HepG2 (cell line): Measurements from ENCODE around the gene MICOS13. TPM values are rescaled to one million over a fixed set of nuclear protein-coding genes. Genes with fewer than 3 reads are reported as not detected.

ENCODE experiments used
- ARID2 ChIP-seq: sonication (generic); formaldehyde crosslinking; IDR thresholded peaks from 2 replicates; pipeline ENCODE4 v1.8.1; 2022; ENCODE audit warnings: mild to moderate bottlenecking, missing genetic modification reagents, borderline replicate concordance
- CENPX ChIP-seq: sonication (generic); formaldehyde crosslinking; IDR thresholded peaks from 2 replicates; pipeline ENCODE4 v1.9.0; 2021; ENCODE audit warnings: mild to moderate bottlenecking, missing genetic modification reagents, moderate library complexity
- FOSL2 ChIP-seq: sonication (generic); formaldehyde crosslinking; IDR thresholded peaks from 2 replicates; pipeline ENCODE4 v1.4.0; 2020; ENCODE audit warnings: missing genetic modification reagents
- IKZF4 ChIP-seq: sonication (generic); formaldehyde crosslinking; IDR thresholded peaks from 2 replicates; pipeline ENCODE4 v1.5.1; 2020; ENCODE audit warnings: borderline replicate concordance, mild to moderate bottlenecking, low read depth, missing genetic modification reagents; ENCODE audit errors: not compliant biosample characterization
- JARID2 ChIP-seq: sonication (generic); formaldehyde crosslinking; IDR thresholded peaks from 2 replicates; pipeline ENCODE4 v1.8.1; 2023; ENCODE audit warnings: missing genetic modification reagents, inconsistent platforms; ENCODE audit not compliant: insufficient replicate concordance
- MAX ChIP-seq: IDR thresholded peaks from 2 replicates; pipeline ENCODE4 v1.6.1; 2012; ENCODE audit warnings: inconsistent platforms
- MTF2 ChIP-seq: sonication (generic); formaldehyde crosslinking; IDR thresholded peaks from 2 replicates; pipeline ENCODE4 v1.5.0; 2020; ENCODE audit warnings: missing genetic modification reagents, borderline replicate concordance
- NR2F6 ChIP-seq, 2 experiments: IDR thresholded peaks; 2 replicates each; pipeline ENCODE4 v1.6.1; 2016; ENCODE audit warnings: antibody characterized with exemption in 1 of 2, mild to moderate bottlenecking in 1 of 2
- PAF1 ChIP-seq: IDR thresholded peaks from 2 replicates; pipeline ENCODE4 v1.6.1; 2016; ENCODE audit warnings: missing genetic modification reagents, missing compliant biosample characterization
- ZNF263 ChIP-seq: sonication (generic); formaldehyde crosslinking; IDR thresholded peaks from 2 replicates; pipeline ENCODE4 v1.4.0; 2020; ENCODE audit warnings: missing genetic modification reagents
- ZNF318 ChIP-seq: sonication (generic); formaldehyde crosslinking; IDR thresholded peaks from 2 replicates; pipeline ENCODE4 v1.4.0; 2020; ENCODE audit warnings: mild to moderate bottlenecking, missing genetic modification reagents
- ZNF547 ChIP-seq: sonication (generic); formaldehyde crosslinking; IDR thresholded peaks from 2 replicates; pipeline ENCODE4 v1.5.1; 2020; ENCODE audit warnings: mild to moderate bottlenecking, missing genetic modification reagents
- ZNF776 ChIP-seq: sonication (generic); formaldehyde crosslinking; IDR thresholded peaks from 2 replicates; pipeline ENCODE4 v1.4.0; 2020; ENCODE audit warnings: mild to moderate bottlenecking, missing genetic modification reagents
- ZNF883 ChIP-seq: sonication (generic); formaldehyde crosslinking; IDR thresholded peaks from 2 replicates; pipeline ENCODE4 v1.5.1; 2020; ENCODE audit warnings: mild to moderate bottlenecking, missing genetic modification reagents; ENCODE audit errors: not compliant biosample characterization
- ZNF891 ChIP-seq: sonication (generic); formaldehyde crosslinking; IDR thresholded peaks from 2 replicates; pipeline ENCODE4 v1.5.0; 2020; ENCODE audit warnings: mild to moderate bottlenecking, missing genetic modification reagents
- polyA plus RNA-seq, 8 experiments: library from polyadenylated mRNA; depleted of rRNA in 3 of 8; stranded (reverse) in 7 of 8; unstranded in 1 of 8; fragments of >200 nt; fragmentation: Illumina TruSeq in 4 of 8; extraction: Trizol in 4 of 8; gene quantifications; 2 replicates each; pipeline versions ENCODE4 v1.2.1 to v1.2.3, GENCODE V29; 2011 to 2016; ENCODE audit warnings: low read depth in 4 of 8, missing spikeins in 1 of 8, mixed read lengths in 1 of 8; ENCODE audit not compliant: insufficient read depth in 1 of 8
- total RNA-seq, 5 experiments: library from RNA; depleted of rRNA; stranded (reverse); fragments of >200 nt; fragmentation: Illumina TruSeq; extraction: Trizol; gene quantifications; 2 replicates each; pipeline ENCODE4 v1.2.3, GENCODE V29; 2016; ENCODE audit warnings: low read depth in 1 of 5

MICOS13 gene
- total and polyA plus RNA-seq, 2 of the 13 experiments (the other 11 are each of a cell fraction or from before 2014, with no cell fraction given), result 28.8 to 35.4 TPM

- TF ChIP-seq ZNF318, result 0 out of 2 replicates have a peak, but pooled peaks have one; percentile 44
- 0 out of 2 replicates have a peak, but pooled peaks have one; percentile 61 for TF ChIP-seq ZNF891
- TF ChIP-seq JARID2 (CRISPR knock-in tag), result no peak
- TF ChIP-seq ZNF883 (CRISPR knock-in tag), result no peak
- no peak for TF ChIP-seq NR2F6 (IDR thresholded peaks at IDR 0.05)
- peak; percentile 67; the same call in 1 of the 2 replicates for TF ChIP-seq NR2F6 (CRISPR knock-in tag; IDR thresholded peaks at IDR 0.05)
- no peak for TF ChIP-seq PAF1 (CRISPR knock-in tag)
- TF ChIP-seq FOSL2 (CRISPR knock-in tag), result no peak; the same call in 1 of the 2 replicates
- TF ChIP-seq ZNF263 (CRISPR knock-in tag), result no peak
- no peak for TF ChIP-seq ZNF547 (CRISPR knock-in tag)
- TF ChIP-seq MTF2 (CRISPR knock-in tag), result no peak
- no peak for TF ChIP-seq CENPX (CRISPR knock-in tag)
- TF ChIP-seq MAX, result peak; percentile 30
- TF ChIP-seq IKZF4, result no peak
- no peak for TF ChIP-seq ARID2 (CRISPR knock-in tag)
- TF ChIP-seq ZNF776 (CRISPR knock-in tag), result no peak; the same call in 1 of the 2 replicates
Measured at GRCh38 chr19:5686647-5687359, 6.5 kb upstream of the MICOS13 start (continued).
